HEK293 (cell line): ENCODE results near the gene SLC7A1.

ENCODE experiments used
- CTCF ChIP-seq: fragments of 450-650 bp; formaldehyde crosslinking; IDR thresholded peaks from 2 replicates; pipeline ENCODE4 v1.5.1; 2016; ENCODE audit warnings: missing biosample characterization, missing genetic modification characterization
- ZFP37 ChIP-seq: fragments of 450-650 bp; formaldehyde crosslinking; IDR thresholded peaks from 2 replicates; pipeline ENCODE4 v1.5.1; 2016; ENCODE audit warnings: missing biosample characterization, missing genetic modification characterization

- TF ChIP-seq ZFP37 (tag by site-specific recombination) = no peak
- TF ChIP-seq CTCF (tag by site-specific recombination) = no peak
These were observed 92.2 kb downstream of the SLC7A1 start for GRCh38 chr13:29503041-29503837.
